ENCODE data around the gene GNL1. TPM values are rescaled to one million over a fixed set of nuclear protein-coding genes. Genes with fewer than 3 reads are reported as not detected.

Gene GNL1
- total RNA-seq, 1 experiment from 2014 or later = 94.1 TPM

- Histone ChIP-seq H3K27me3 (replicated peaks; ENCODE audit: control insufficient read depth, insufficient read depth, low read length) (no peaks in the 10 kb centered on the region), H3K9me3 (no peaks in the 10 kb centered on the region), H3K36me3 (ENCODE audit: control insufficient read depth, insufficient read depth, low read length) (no peaks in the 10 kb centered on the region), H3K4me3 (ENCODE audit: low read depth, low read length) (no peak overlapping the region), H3K4me1 (no peaks in the 10 kb centered on the region)
- H3K36me3 Mint-ChIP-seq (ENCODE audit: insufficient read depth, unreplicated experiment) = no peaks in the 10 kb centered on the region
- no peak for DNase-seq
- POLR2A ChIA-PET = no interaction called here
- no peaks in the 10 kb centered on the region for H3K9me3 Mint-ChIP-seq (ENCODE audit: unreplicated experiment)
- CTCF ChIA-PET = interaction anchor here (1.1 kb wide), 1 partner anchor 30 kb away, joined by 3 read pairs; no protein-coding TSS in a partner anchor
- peaks cover 5% of the 10 kb centered on the region for H3K4me1 Mint-ChIP-seq (ENCODE audit: low read depth, unreplicated experiment)
- intact Hi-C loops (cut with micrococcal nuclease; ENCODE audit: unreplicated experiment) = no loop called here
- H3K27me3 Mint-ChIP-seq (ENCODE audit: insufficient read depth, unreplicated experiment) = no peaks in the 10 kb centered on the region
- no peak overlapping the region for H3K4me3 Mint-ChIP-seq (ENCODE audit: unreplicated experiment)
- H3K27ac Mint-ChIP-seq (ENCODE audit: unreplicated experiment) = no peak overlapping the region
- no TSS peak for BruUV-seq (replicated peaks)
- TF ChIP-seq CTCF (IDR thresholded peaks at IDR 0.05; ENCODE audit: insufficient read depth in 1 of 2, low read depth in 1 of 2, low read length in 1 of 2, severe bottlenecking in 1 of 2, unreplicated experiment in 1 of 2) = no peak
Observed at GRCh38 chr6:30511169-30511546, 45.1 kb downstream of the GNL1 start.

- no TSS peak for BruUV-seq (replicated peaks)
- CTCF ChIA-PET = interaction anchor here (1.1 kb wide), 1 partner anchor 31 kb away, joined by 3 read pairs; no protein-coding TSS in a partner anchor
- no peak overlapping the region for H3K4me3 ChIP-seq (ENCODE audit: low read depth, low read length)
Observed at GRCh38 chr6:30510419-30511168, 45.7 kb downstream of the GNL1 start.

More at GRCh38 chr6:30510419-30511168, 45.7 kb downstream of the GNL1 start:
- Mint-ChIP-seq H3K4me3 (ENCODE audit: unreplicated experiment) (no peak overlapping the region), H3K4me1 (ENCODE audit: low read depth, unreplicated experiment) (peaks cover 5% of the 10 kb centered on the region), H3K27ac (ENCODE audit: unreplicated experiment) (no peak overlapping the region), H3K27me3 (ENCODE audit: insufficient read depth, unreplicated experiment) (no peaks in the 10 kb centered on the region), H3K9me3 (ENCODE audit: unreplicated experiment) (no peaks in the 10 kb centered on the region), H3K36me3 (ENCODE audit: insufficient read depth, unreplicated experiment) (no peaks in the 10 kb centered on the region)
- DNase-seq = no peak
- POLR2A ChIA-PET = no interaction called here
- no peaks in the 10 kb centered on the region for H3K27me3 ChIP-seq (replicated peaks; ENCODE audit: control insufficient read depth, insufficient read depth, low read length)
- no peak for TF ChIP-seq CTCF (IDR thresholded peaks at IDR 0.05; ENCODE audit: insufficient read depth in 1 of 2, low read depth in 1 of 2, low read length in 1 of 2, severe bottlenecking in 1 of 2, unreplicated experiment in 1 of 2)
- no peaks in the 10 kb centered on the region for H3K9me3 ChIP-seq
- no peaks in the 10 kb centered on the region for H3K36me3 ChIP-seq (ENCODE audit: control insufficient read depth, insufficient read depth, low read length)
- H3K4me1 ChIP-seq = no peaks in the 10 kb centered on the region
- intact Hi-C loops (cut with micrococcal nuclease; ENCODE audit: unreplicated experiment) = no loop called here
